WTC11 (cell line): ENCODE measurements around the gene ADK. TPM values are rescaled to one million over a fixed set of nuclear protein-coding genes. Genes with fewer than 3 reads are reported as not detected.

Source experiments
- ATAC-seq: fragments of 200-7000 bp; cut with Tn5 transposase; 2 replicates; pipeline ENCODE4 v1.10.0; 2021; ENCODE audit warnings: mild to moderate bottlenecking, moderate library complexity
- CTCF ChIA-PET: fragments of 300-600 bp; sonication (Branson Sonifier 250); formaldehyde crosslinking; loops from one replicate; lab custom pipeline; 2021; ENCODE audit warnings: antibody characterized with exemption; lab: Charles Lee
- POLR2A ChIA-PET: fragments of 350-600 bp; sonication (Branson Sonifier 250); formaldehyde crosslinking; loops from one replicate; lab custom pipeline; 2021; ENCODE audit warnings: antibody characterized with exemption; lab: Charles Lee
- DNase-seq: peaks from one replicate; pipeline ENCODE4 v3.0.0; 2021; ENCODE audit warnings: low spot score
- H3K27ac Mint-ChIP-seq: 2 replicates; pipeline ENCODE4 v1.8.0; 2021; ENCODE audit warnings: mixed read lengths
- H3K27me3 Mint-ChIP-seq: 2 replicates; pipeline ENCODE4 v1.8.0; 2021; ENCODE audit warnings: low read depth, mild to moderate bottlenecking, moderate library complexity, mixed read lengths
- H3K36me3 Mint-ChIP-seq: 2 replicates; pipeline ENCODE4 v1.8.0; 2021; ENCODE audit warnings: mixed read lengths
- H3K4me1 Mint-ChIP-seq: 2 replicates; pipeline ENCODE4 v1.8.0; 2022; ENCODE audit warnings: mixed read lengths
- H3K4me3 Mint-ChIP-seq: 2 replicates; pipeline ENCODE4 v1.8.0; 2021; ENCODE audit warnings: mild to moderate bottlenecking, moderate library complexity, mixed read lengths
- H3K9me3 Mint-ChIP-seq: 2 replicates; pipeline ENCODE4 v1.8.0; 2021; ENCODE audit warnings: mixed read lengths
- AFF4 ChIP-seq: sonication (generic); formaldehyde crosslinking; IDR thresholded peaks from 2 replicates; pipeline ENCODE4 v1.8.1; 2023; ENCODE audit warnings: mild to moderate bottlenecking, missing genetic modification reagents, borderline replicate concordance
- CDX4 ChIP-seq: fragments of 250-450 bp; sonication (Bioruptor Pico); IDR thresholded peaks from 2 replicates; pipeline ENCODE4 v1.9.0; 2021; ENCODE audit warnings: moderate library complexity, mild to moderate bottlenecking, inconsistent platforms, borderline replicate concordance
- CREM ChIP-seq: sonication (generic); formaldehyde crosslinking; IDR thresholded peaks from 2 replicates; pipeline ENCODE4 v1.8.1; 2022; ENCODE audit warnings: mild to moderate bottlenecking, missing genetic modification reagents, moderate library complexity
- ELF4 ChIP-seq: sonication (generic); formaldehyde crosslinking; IDR thresholded peaks from 2 replicates; pipeline ENCODE4 v1.8.1; 2022; ENCODE audit warnings: low read depth, mild to moderate bottlenecking, moderate library complexity, missing genetic modification reagents
- EMX1 ChIP-seq: fragments of 250-450 bp; sonication (Bioruptor Pico); IDR thresholded peaks from 2 replicates; pipeline ENCODE4 v1.8.0; 2021; ENCODE audit warnings: mild to moderate bottlenecking
- GRHL2 ChIP-seq: fragments of 250-450 bp; sonication (Bioruptor Pico); IDR thresholded peaks from 2 replicates; pipeline ENCODE4 v1.8.0; 2022; ENCODE audit warnings: mild to moderate bottlenecking, moderate library complexity; ENCODE audit not compliant: insufficient replicate concordance, severe bottlenecking
- JUN ChIP-seq: sonication (generic); formaldehyde crosslinking; IDR thresholded peaks from 2 replicates; pipeline ENCODE4 v1.8.0; 2023; ENCODE audit warnings: mild to moderate bottlenecking, missing genetic modification reagents
- KAT7 ChIP-seq: sonication (generic); formaldehyde crosslinking; IDR thresholded peaks from 2 replicates; pipeline ENCODE4 v1.8.1; 2023; ENCODE audit warnings: missing genetic modification reagents, mild to moderate bottlenecking, borderline replicate concordance
- NR2C2 ChIP-seq: sonication (generic); formaldehyde crosslinking; IDR thresholded peaks from 2 replicates; pipeline ENCODE4 v1.8.0; 2022; ENCODE audit warnings: mild to moderate bottlenecking, missing genetic modification reagents
- NR3C1 ChIP-seq: sonication (generic); formaldehyde crosslinking; conservative IDR thresholded peaks from 2 replicates; pipeline ENCODE4 v1.8.1; 2023; ENCODE audit warnings: low read depth, mild to moderate bottlenecking, missing genetic modification reagents
- OVOL2 ChIP-seq: fragments of 250-450 bp; sonication (Bioruptor Pico); IDR thresholded peaks from 2 replicates; pipeline ENCODE4 v1.9.0; 2021; ENCODE audit warnings: mild to moderate bottlenecking, borderline replicate concordance
- RORB ChIP-seq: fragments of 250-450 bp; sonication (Bioruptor Pico); IDR thresholded peaks from 2 replicates; pipeline ENCODE4 v1.9.0; 2021; ENCODE audit warnings: mild to moderate bottlenecking
- SOX15 ChIP-seq: fragments of 250-450 bp; sonication (Bioruptor Pico); IDR thresholded peaks from 2 replicates; pipeline ENCODE4 v1.9.0; 2021; ENCODE audit warnings: mild to moderate bottlenecking
- SP1 ChIP-seq: sonication (generic); formaldehyde crosslinking; conservative IDR thresholded peaks from 2 replicates; pipeline ENCODE4 v1.8.1; 2022; ENCODE audit warnings: missing genetic modification reagents
- TP53 ChIP-seq: sonication (generic); formaldehyde crosslinking; IDR thresholded peaks from 2 replicates; pipeline ENCODE4 v1.8.1; 2023; ENCODE audit warnings: mild to moderate bottlenecking, missing genetic modification reagents
- total RNA-seq: library from RNA; stranded (reverse); gene quantifications from 3 replicates; pipeline ENCODE4 v1.2.3, GENCODE V29; 2021

Gene ADK
- total RNA-seq, 1 experiment from 2014 or later: 32.7 TPM

- no peak for TF ChIP-seq RORB
- peak; percentile 79 for TF ChIP-seq CREM (CRISPR knock-in tag)
- TF ChIP-seq KAT7 (CRISPR knock-in tag): peak; percentile 90
- TF ChIP-seq SOX15: no peak
Observed at GRCh38 chr10:74176380-74177139, 25.5 kb downstream of the ADK start (continued).

- TF ChIP-seq CDX4: no peak
- no peak for TF ChIP-seq ELF4 (CRISPR knock-in tag)
- no peak for TF ChIP-seq GRHL2 (CRISPR knock-in tag)
- no peak for TF ChIP-seq OVOL2 (CRISPR knock-in tag)
- no peak for TF ChIP-seq TP53 (CRISPR knock-in tag)
- TF ChIP-seq NR2C2 (CRISPR knock-in tag): no peak
- TF ChIP-seq AFF4: no peak
- no peak for TF ChIP-seq CREM (CRISPR knock-in tag)
- Mint-ChIP-seq H3K36me3 (no peaks in the 10 kb centered on the region), H3K27ac (peak overlapping the region; percentile 94), H3K27me3 (no peaks in the 10 kb centered on the region), H3K9me3 (no peaks in the 10 kb centered on the region; the same call in 1 of the 2 replicates), H3K4me3 (peak overlapping the region; percentile 89), H3K4me1 (peaks cover 45% of the 10 kb centered on the region)
- ChIA-PET CTCF (interaction anchor here (0.6 to 0.9 kb wide), 2 partner anchors 11 to 27 kb away, joined by 3 to 4 read pairs; partner anchors contain the start of genes ADK and AP3M1), POLR2A (interaction anchor here (1.5 to 1.7 kb wide), 2 partner anchors 10 to 27 kb away, joined by 4 to 16 read pairs; partner anchors contain the start of genes ADK and AP3M1)
- DNase-seq: no peak
- no peak for ATAC-seq
Observed at GRCh38 chr10:74177140-74177677, 26.2 kb downstream of the ADK start.

GRCh38 chr10:74178042-74178791, 27.2 kb downstream of the ADK start:
- H3K36me3 Mint-ChIP-seq: no peaks in the 10 kb centered on the region
- H3K4me3 Mint-ChIP-seq: peak overlapping the region; percentile 33
- no peak overlapping the region for H3K27ac Mint-ChIP-seq
- peaks cover 45% of the 10 kb centered on the region for H3K4me1 Mint-ChIP-seq
- no peaks in the 10 kb centered on the region; the same call in 1 of the 2 replicates for H3K9me3 Mint-ChIP-seq
- H3K27me3 Mint-ChIP-seq: no peaks in the 10 kb centered on the region
- ATAC-seq (no peak), DNase-seq (no peak)
- ChIA-PET CTCF (interaction anchor here (0.6 to 0.7 kb wide), 2 partner anchors 12 to 304 kb away, joined by 3 read pairs; no protein-coding TSS in a partner anchor), POLR2A (no interaction called here)
- TF ChIP-seq SP1 (CRISPR knock-in tag): no peak
- TF ChIP-seq NR3C1 (CRISPR knock-in tag): no peak
- no peak for TF ChIP-seq GRHL2 (CRISPR knock-in tag)
- no peak for TF ChIP-seq JUN (CRISPR knock-in tag)
- TF ChIP-seq EMX1: no peak
- TF ChIP-seq, all 79 proteins: peak for 0
